CD1c-positive myeloid dendritic cell (primary cell): ENCODE results near the gene SLC22A14.
"Not testable (repeated sequence)": the region's sequence is repeated elsewhere in the genome, so short reads cannot be mapped to it uniquely, and the experiment has no call there.

Experiments
- DNase-seq: peaks from one replicate; pipeline ENCODE4 v3.0.0-alpha.2; 2016; ENCODE audit errors: extremely low spot score

SLC22A14 gene

GRCh38 chr3:38271553-38271952 is 10.5 kb upstream of the SLC22A14 start:
- no peak for DNase-seq

- no peak for DNase-seq
These were observed 7.0 kb upstream of the SLC22A14 start for GRCh38 chr3:38274864-38275649.

- DNase-seq = no peak
These were observed 6.4 kb upstream of the SLC22A14 start for GRCh38 chr3:38275658-38276057.

- no peak for DNase-seq
These were observed 5.8 kb upstream of the SLC22A14 start for GRCh38 chr3:38276081-38276916.

- DNase-seq = no peak
These were observed 5.0 kb upstream of the SLC22A14 start for GRCh38 chr3:38276917-38277630.

- no peak for DNase-seq
These were observed 3.3 kb upstream of the SLC22A14 start for GRCh38 chr3:38278841-38279240.

- DNase-seq = no peak
These were observed 2.0 kb downstream of the SLC22A14 start for GRCh38 chr3:38283810-38284755.

GRCh38 chr3:38284756-38285150 is 2.7 kb downstream of the SLC22A14 start:
- DNase-seq = no peak

- not testable (repeated sequence) for DNase-seq
These were observed 7.5 kb downstream of the SLC22A14 start for GRCh38 chr3:38289286-38290217.

- DNase-seq = not testable (repeated sequence)
These were observed 15.0 kb downstream of the SLC22A14 start for GRCh38 chr3:38297053-38297452.

- no peak for DNase-seq
These were observed 15.4 kb downstream of the SLC22A14 start for GRCh38 chr3:38297537-38297936.

GRCh38 chr3:38297947-38298711 is 16.0 kb downstream of the SLC22A14 start:
- no peak for DNase-seq

- no peak for DNase-seq
These were observed 24.8 kb downstream of the SLC22A14 start for GRCh38 chr3:38306941-38307340.

GRCh38 chr3:38307599-38307998 is 25.5 kb downstream of the SLC22A14 start:
- DNase-seq = no peak

GRCh38 chr3:38308456-38308855 is 26.4 kb downstream of the SLC22A14 start:
- no peak for DNase-seq

GRCh38 chr3:38311476-38311875 is 29.4 kb downstream of the SLC22A14 start:
- peak; percentile 42 for DNase-seq

GRCh38 chr3:38311941-38312340 is 29.8 kb downstream of the SLC22A14 start:
- no peak for DNase-seq

GRCh38 chr3:38312356-38312755 is 30.3 kb downstream of the SLC22A14 start:
- no peak for DNase-seq

GRCh38 chr3:38313263-38313662 is 31.2 kb downstream of the SLC22A14 start:
- no peak for DNase-seq
